CD14-positive monocyte (primary cell): ENCODE measurements around the gene SESN3. TPM values are rescaled to one million over a fixed set of nuclear protein-coding genes. Genes with fewer than 3 reads are reported as not detected.

ENCODE experiments used
- DNase-seq, 3 donors: peaks; one replicate each; pipeline ENCODE4 v3.0.0-alpha.2; 2011 to 2022
- H2AFZ ChIP-seq: 2 replicates; pipeline ENCODE4 v1.6.0; 2012; ENCODE audit warnings: mild to moderate bottlenecking, low read depth, low read length, inconsistent platforms; ENCODE audit not compliant: insufficient read depth, poor library complexity, severe bottlenecking
- H3K27ac ChIP-seq, 2 donors: 1 replicate in 1 of 2; 2 replicates in 1 of 2; pipeline ENCODE4 v1.5.1; 2012 to 2013; ENCODE audit warnings: low read length in 2 of 2, control low read depth in 1 of 2, inconsistent platforms in 1 of 2, low read depth in 1 of 2, mild to moderate bottlenecking in 1 of 2
- H3K27me3 ChIP-seq, 2 donors: one replicate each; pipeline versions ENCODE4 v1.6.0 to v1.6.1; 2011 to 2013; ENCODE audit warnings: low read length in 2 of 2; ENCODE audit not compliant: control insufficient read depth in 2 of 2, insufficient read depth in 2 of 2
- H3K36me3 ChIP-seq, 2 donors: replicated peaks in 1 of 2; 1 replicate in 1 of 2; 2 replicates in 1 of 2; pipeline versions ENCODE4 v1.5.1 to v1.6.1; 2012 to 2013; ENCODE audit warnings: low read length in 2 of 2, control low read depth in 1 of 2, inconsistent platforms in 1 of 2, mild to moderate bottlenecking in 1 of 2; ENCODE audit not compliant: insufficient read depth in 2 of 2, control insufficient read depth in 1 of 2
- H3K4me1 ChIP-seq, 2 donors: 1 replicate in 1 of 2; 2 replicates in 1 of 2; pipeline versions ENCODE4 v1.5.1 to v1.6.1; 2012 to 2013; ENCODE audit warnings: low read length in 2 of 2, control low read depth in 1 of 2, inconsistent platforms in 1 of 2, mild to moderate bottlenecking in 1 of 2, moderate library complexity in 1 of 2; ENCODE audit not compliant: insufficient read depth in 2 of 2, control insufficient read depth in 1 of 2
- H3K4me2 ChIP-seq: replicated peaks from 2 replicates; pipeline ENCODE3; 2012; ENCODE audit warnings: low read length, moderate library complexity, mild to moderate bottlenecking; ENCODE audit not compliant: poor library complexity, severe bottlenecking; ENCODE audit errors: extremely low read depth
- H3K4me3 ChIP-seq, 3 experiments: fragments of 200-600 bp in 1 of 3; sonication (generic) in 1 of 3; replicated peaks in 1 of 3; 1 replicate in 2 of 3; 2 replicates in 1 of 3; pipeline ENCODE4 v1.5.1; 2011 to 2013; ENCODE audit warnings: low read length in 3 of 3, mild to moderate bottlenecking in 3 of 3, control low read depth in 2 of 3, low read depth in 2 of 3, inconsistent platforms in 1 of 3, moderate library complexity in 1 of 3
- H3K79me2 ChIP-seq: 2 replicates; pipeline ENCODE4 v1.6.0; 2012; ENCODE audit warnings: mild to moderate bottlenecking, control low read depth, inconsistent platforms, low read length, moderate library complexity; ENCODE audit not compliant: insufficient read depth
- H3K9ac ChIP-seq: 2 replicates; pipeline ENCODE4 v1.6.0; 2017; ENCODE audit warnings: low read length, mild to moderate bottlenecking; ENCODE audit not compliant: insufficient read depth, poor library complexity, severe bottlenecking
- H3K9me3 ChIP-seq, 2 donors: replicated peaks in 1 of 2; 1 replicate in 1 of 2; 2 replicates in 1 of 2; pipeline versions ENCODE4 v1.5.1 to v1.6.1; 2012 to 2013; ENCODE audit warnings: low read length in 2 of 2, control low read depth in 1 of 2; ENCODE audit not compliant: control insufficient read depth in 1 of 2, insufficient read depth in 1 of 2
- H4K20me1 ChIP-seq: 2 replicates; pipeline ENCODE4 v1.6.0; 2012; ENCODE audit warnings: mild to moderate bottlenecking, low read length, control low read depth, moderate library complexity; ENCODE audit not compliant: insufficient read depth
- H3K27ac Mint-ChIP-seq, 7 donors: one replicate each; pipeline ENCODE4 v1.8.0; 2020; ENCODE audit warnings: mild to moderate bottlenecking in 7 of 7, mixed read lengths in 7 of 7, moderate library complexity in 6 of 7, inconsistent platforms in 2 of 7
- H3K27me3 Mint-ChIP-seq, 3 donors: one replicate each; pipeline ENCODE4 v1.8.0; 2021 to 2022; ENCODE audit warnings: low read depth in 3 of 3, mild to moderate bottlenecking in 3 of 3, mixed read lengths in 3 of 3, moderate library complexity in 3 of 3, inconsistent platforms in 1 of 3
- H3K36me3 Mint-ChIP-seq, 2 donors: one replicate each; pipeline ENCODE4 v1.8.0; 2020; ENCODE audit warnings: mixed read lengths in 2 of 2, inconsistent platforms in 1 of 2, mild to moderate bottlenecking in 1 of 2
- H3K4me1 Mint-ChIP-seq: one replicate; pipeline ENCODE4 v1.8.0; 2020; ENCODE audit warnings: mild to moderate bottlenecking, mixed read lengths
- H3K4me3 Mint-ChIP-seq, 2 donors: one replicate each; pipeline ENCODE4 v1.8.0; 2020; ENCODE audit warnings: mild to moderate bottlenecking in 2 of 2, mixed read lengths in 2 of 2, moderate library complexity in 1 of 2
- H3K9me3 Mint-ChIP-seq, 7 donors: one replicate each; pipeline ENCODE4 v1.8.0; 2020 to 2022; ENCODE audit warnings: mixed read lengths in 7 of 7, mild to moderate bottlenecking in 6 of 7, moderate library complexity in 6 of 7, inconsistent platforms in 2 of 7
- CTCF ChIP-seq: fragments of 200-600 bp; IDR thresholded peaks from one replicate; pipeline ENCODE4 v1.8.0; 2022; ENCODE audit warnings: antibody characterized with exemption, mild to moderate bottlenecking
- WGBS: methylation state at CpG from one replicate; pipeline ENCODE4 v1.1.5; 2013; ENCODE audit warnings: missing lambda C conversion rate; ENCODE audit not compliant: insufficient coverage; 5-methylcytosine and 5-hydroxymethylcytosine counted together
- intact Hi-C, 2 donors: fragments of 100-400 bp; cut with micrococcal nuclease; formaldehyde crosslinking; loops; one replicate each; pipeline versions ENCODE4 v1.15.0 to v1.15.1; 2023
- polyA plus RNA-seq, 3 donors: library from polyadenylated mRNA; depleted of rRNA in 1 of 3; unstranded in 2 of 3; stranded (reverse) in 1 of 3; fragments of 300-500 nt in 2 of 3; fragments of >200 nt in 1 of 3; fragmentation: Illumina TruSeq in 2 of 3; gene quantifications; 1 replicate in 2 of 3; 2 replicates in 1 of 3; pipeline ENCODE4 v1.2.3, GENCODE V29; 2012 to 2021

Gene SESN3
- polyA plus RNA-seq, 3 donors: 1.1 to 7.4 (median 1.4) TPM

- Mint-ChIP-seq H3K36me3 (peaks cover 0 to 4% of the 10 kb centered on the region in 2 donors), H3K27me3 (peaks cover 0 to 1% (median 0%) of the 10 kb centered on the region in 3 donors), H3K9me3 (peaks cover 0 to 3% (median 0%) of the 10 kb centered on the region in 7 donors), H3K27ac (no peak overlapping the region), H3K4me1 (peaks cover 6% of the 10 kb centered on the region), H3K4me3 (no peak overlapping the region)
- Histone ChIP-seq H3K79me2 (no peaks in the 10 kb centered on the region), H3K27me3 (no peaks in the 10 kb centered on the region), H2AFZ (no peak overlapping the region), H3K27ac (no peak overlapping the region), H3K9ac (no peak overlapping the region), H3K4me1 (no peaks in the 10 kb centered on the region), H3K9me3 (no peaks in the 10 kb centered on the region), H3K4me2 (no peak overlapping the region), H3K36me3 (no peaks in the 10 kb centered on the region), H4K20me1 (no peaks in the 10 kb centered on the region), H3K4me3 (no peak overlapping the region)
- no peak for DNase-seq
- no CpG with 5 or more reads among the region's 3 CpGs for WGBS
- TF ChIP-seq CTCF: no peak
- intact Hi-C loops: no loop called here
Observed at GRCh38 chr11:95128602-95129001, 102.4 kb downstream of the SESN3 start.

GRCh38 chr11:95123556-95123955 is 107.4 kb downstream of the SESN3 start:
- H3K79me2 ChIP-seq: no peaks in the 10 kb centered on the region
- Mint-ChIP-seq H3K36me3 (peaks cover 0 to 2% of the 10 kb centered on the region in 2 donors), H3K4me3 (no peak overlapping the region), H3K27me3 (peaks cover 0 to 1% (median 0%) of the 10 kb centered on the region in 3 donors), H3K27ac (no peak overlapping the region), H3K4me1 (peaks cover 2% of the 10 kb centered on the region), H3K9me3 (peaks cover 0 to 3% (median 0%) of the 10 kb centered on the region in 7 donors)
- H3K9ac ChIP-seq: no peak overlapping the region
- H3K27me3 ChIP-seq: no peaks in the 10 kb centered on the region
- no peak overlapping the region for H2AFZ ChIP-seq
- no peaks in the 10 kb centered on the region for H4K20me1 ChIP-seq
- H3K36me3 ChIP-seq: no peaks in the 10 kb centered on the region
- no peak overlapping the region for H3K27ac ChIP-seq
- TF ChIP-seq CTCF: no peak
- intact Hi-C loops: no loop called here
- H3K4me1 ChIP-seq: no peaks in the 10 kb centered on the region
- DNase-seq: no peak
- 100% methylated on average over 2 of the region's 3 CpGs for WGBS
- H3K4me2 ChIP-seq: no peak overlapping the region
- no peaks in the 10 kb centered on the region for H3K9me3 ChIP-seq
- no peak overlapping the region for H3K4me3 ChIP-seq
